Esophagus squamous epithelium (tissue), 4 donors: ENCODE data around the gene NDUFC1.

Source experiments
- CTCF ChIP-seq, 6 experiments: fragments of 450-650 bp in 4 of 6; fragments of 200-600 bp in 2 of 6; sonication (generic) in 2 of 6; IDR thresholded peaks; one replicate each; pipeline ENCODE4 v1.5.1; 2016 to 2019; ENCODE audit warnings: antibody characterized with exemption in 6 of 6, mild to moderate bottlenecking in 4 of 6, moderate library complexity in 4 of 6
- POLR2A ChIP-seq, 4 donors: fragments of 450-650 bp; IDR thresholded peaks; one replicate each; pipeline ENCODE4 v1.6.1; 2017; ENCODE audit warnings: antibody characterized with exemption in 4 of 4, mild to moderate bottlenecking in 4 of 4, moderate library complexity in 3 of 4

- TF ChIP-seq CTCF (IDR thresholded peaks at IDR 0.05) (no peak), POLR2A (IDR thresholded peaks at IDR 0.05) (no peak)
Measured at GRCh38 chr4:139274790-139275189, 27.5 kb downstream of the NDUFC1 start.
